ENCODE measurements around the gene RPL12. TPM values are rescaled to one million over a fixed set of nuclear protein-coding genes. Genes with fewer than 3 reads are reported as not detected.
A peak's percentile ranks its signal among the peaks of the same experiment; 100 is the strongest.

RPL12 gene
- total RNA-seq, 1 experiment from 2014 or later: 1,981 TPM

GRCh38 chr9:127405344-127406125 lies 45.7 kb downstream of the RPL12 start:
- no peak for DNase-seq (ENCODE audit: low read depth)

DNA sequence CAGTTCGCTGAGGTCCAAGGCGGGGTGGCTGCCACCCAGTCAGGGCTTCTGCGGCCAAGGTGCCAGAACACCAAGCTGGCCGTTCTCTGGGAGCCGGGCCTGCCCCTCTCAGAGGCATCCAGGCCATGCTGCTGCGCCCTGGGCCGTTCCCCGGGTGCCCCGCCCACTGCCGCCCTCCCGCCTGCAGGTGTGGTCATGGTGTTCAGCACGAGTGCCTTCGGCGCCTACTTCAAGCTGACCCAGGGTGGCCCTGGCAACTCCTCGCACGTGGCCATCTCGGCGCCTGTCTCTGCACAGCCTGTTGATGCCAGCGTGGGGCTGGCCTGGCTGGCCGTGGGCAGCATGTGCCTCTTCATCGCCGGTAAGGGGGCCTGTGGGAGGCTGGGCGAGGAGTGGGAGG lies 46.6 kb downstream of the RPL12 start:
- no peak for DNase-seq (ENCODE audit: low read depth)

- DNase-seq (ENCODE audit: low read depth): no peak
Measured at GRCh38 chr9:127403507-127404192, 47.6 kb downstream of the RPL12 start.

DNA sequence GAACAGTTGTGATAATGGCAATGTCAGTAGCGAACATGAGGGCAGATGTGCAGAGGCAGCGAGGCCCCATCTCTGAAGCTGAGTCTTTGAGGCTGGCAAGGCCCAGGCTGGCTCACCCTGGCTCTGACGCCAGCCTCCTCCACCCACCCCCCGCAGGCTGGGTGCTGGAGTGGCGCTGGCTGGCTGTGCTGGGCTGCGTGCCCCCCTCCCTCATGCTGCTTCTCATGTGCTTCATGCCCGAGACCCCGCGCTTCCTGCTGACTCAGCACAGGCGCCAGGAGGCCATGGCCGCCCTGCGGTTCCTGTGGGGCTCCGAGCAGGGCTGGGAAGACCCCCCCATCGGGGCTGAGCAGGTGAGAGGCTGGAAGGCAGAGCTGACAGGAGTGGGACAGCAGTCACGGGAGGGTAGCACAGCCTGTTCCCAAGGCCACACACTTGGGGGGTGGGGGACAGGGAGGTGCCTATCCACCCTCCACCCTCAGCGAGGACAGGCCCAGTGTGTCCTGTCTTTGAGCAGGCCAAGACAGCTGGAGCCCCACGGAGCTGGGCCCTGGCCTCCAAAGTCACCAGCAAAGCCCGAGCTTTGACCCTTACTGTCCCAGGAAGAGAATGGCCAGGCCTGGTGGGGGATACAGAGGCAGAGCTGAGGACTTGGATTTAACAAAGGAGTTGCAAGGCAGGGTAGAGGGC lies 48.7 kb downstream of the RPL12 start:
- no peak for DNase-seq (ENCODE audit: low read depth)

- no peak for DNase-seq (ENCODE audit: low read depth)
Measured at GRCh38 chr9:127399736-127400269, 51.4 kb downstream of the RPL12 start.

GRCh38 chr9:127398715-127399400 lies 52.3 kb downstream of the RPL12 start:
- DNase-seq (ENCODE audit: low read depth): no peak

DNA sequence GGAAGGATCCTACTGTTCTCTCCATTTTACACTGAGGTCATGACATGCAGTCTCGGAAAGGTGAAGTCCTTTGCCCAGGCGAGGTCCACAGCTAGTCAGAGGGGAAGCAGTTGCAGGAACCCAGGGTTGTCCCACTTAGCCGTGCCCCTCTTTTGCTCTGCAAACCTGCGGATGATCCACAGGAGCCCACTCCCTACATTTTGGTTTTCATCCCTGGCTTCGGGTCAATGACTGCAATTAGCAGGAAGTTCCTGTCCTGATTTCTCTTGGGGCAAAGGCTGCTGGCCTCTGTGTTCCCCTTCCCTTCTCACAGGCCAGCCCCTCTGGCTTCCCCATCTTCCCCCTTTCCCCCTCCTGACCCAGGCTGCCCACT lies 52.9 kb downstream of the RPL12 start:
- DNase-seq (ENCODE audit: low read depth): no peak

Small RNA genes lying within 50 kb of the gene (small RNA-seq; reads per million reads assigned to genes)
- not detected for gene RF00019
- gene SNORA65: 763 reads per million, percentile 98 among the genes with 10 or more reads in this experiment

Other genes with a start within 250 kb of the RPL12 start
- gene GARNL3, start 186.6 kb downstream of the RPL12 start, total RNA-seq (2014; rRNA removed; shearing (Covaris generic)): 1.2 and 1.5 TPM in 2 replicates
- gene SLC2A8, start 54.2 kb downstream of the RPL12 start, total RNA-seq (2014; rRNA removed; shearing (Covaris generic)): 5.1 and 8.9 TPM in 2 replicates
- 9.8 and 10.9 TPM in 2 replicates for gene ZNF79, start 27.0 kb downstream of the RPL12 start, total RNA-seq (2014; rRNA removed; shearing (Covaris generic))
- gene LRSAM1, start 104 bp upstream of the RPL12 start, total RNA-seq (2014; rRNA removed; shearing (Covaris generic)): 13.0 and 13.2 TPM in 2 replicates
- gene STXBP1, start 160.9 kb upstream of the RPL12 start, total RNA-seq (2014; rRNA removed; shearing (Covaris generic)): 9.6 and 10.4 TPM in 2 replicates